Esophagus squamous epithelium (tissue), 4 donors: ENCODE results near the gene HUS1B.

Source experiments
- CTCF ChIP-seq, 6 experiments: fragments of 450-650 bp in 4 of 6; fragments of 200-600 bp in 2 of 6; sonication (generic) in 2 of 6; IDR thresholded peaks; one replicate each; pipeline ENCODE4 v1.5.1; 2016 to 2019; ENCODE audit warnings: antibody characterized with exemption in 6 of 6, mild to moderate bottlenecking in 4 of 6, moderate library complexity in 4 of 6
- POLR2A ChIP-seq, 4 donors: fragments of 450-650 bp; IDR thresholded peaks; one replicate each; pipeline ENCODE4 v1.6.1; 2017; ENCODE audit warnings: antibody characterized with exemption in 4 of 4, mild to moderate bottlenecking in 4 of 4, moderate library complexity in 3 of 4

GRCh38 chr6:705047-705446 lies 48.1 kb upstream of the HUS1B start:
- TF ChIP-seq CTCF (IDR thresholded peaks at IDR 0.05) (no peak), POLR2A (IDR thresholded peaks at IDR 0.05) (no peak)
